ENCODE results near the gene PARD6G. TPM values are rescaled to one million over a fixed set of nuclear protein-coding genes. Genes with fewer than 3 reads are reported as not detected.
"Not testable (repeated sequence)": the region's sequence is repeated elsewhere in the genome, so short reads cannot be mapped to it uniquely, and the experiment has no call there.

Gene PARD6G
- total RNA-seq (2022), result 0.81 and 1.5 TPM in 2 replicates
- Bru-seq, nascent RNA, result percentile 25 among the genes with signal in this experiment
- percentile 25 among the genes with signal in this experiment for BruChase-seq, experiment 1, labeled RNA remaining after a 6-hour chase
- BruChase-seq, experiment 2, labeled RNA remaining after a 2-hour chase, result percentile 25 among the genes with signal in this experiment
- long read RNA-seq, partial matches to known transcripts, result 1 of 2 reads
- long read RNA-seq, other reads (novel, unspliced or antisense), result 1 of 2 reads

- H3K27ac Mint-ChIP-seq (ENCODE audit: unreplicated experiment), result no peak within 1 kb of the TSS
- H3K9me3 Mint-ChIP-seq (ENCODE audit: low read depth, unreplicated experiment), result no peaks in the 10 kb centered on the region
- no peaks in the 10 kb centered on the region for H3K4me1 Mint-ChIP-seq (ENCODE audit: low read depth, unreplicated experiment)
- no peaks in the 10 kb centered on the region for H3K27me3 Mint-ChIP-seq (ENCODE audit: unreplicated experiment)
- H3K4me3 Mint-ChIP-seq (ENCODE audit: low read depth, unreplicated experiment), result peak within 1 kb of the TSS; percentile 53
- no TSS peak for BruUV-seq (replicated peaks)
- DNase-seq, result peak; percentile 59
- CTCF ChIA-PET, result no interaction called here
- intact Hi-C loops (cut with micrococcal nuclease; ENCODE audit: unreplicated experiment), result no loop called here
- no peak for TF ChIP-seq CTCF (IDR thresholded peaks at IDR 0.05; ENCODE audit: unreplicated experiment)
- H3K36me3 Mint-ChIP-seq (ENCODE audit: insufficient read depth, unreplicated experiment), result no peaks in the 10 kb centered on the region
Measured at GRCh38 chr18:80247393-80247841, at the start of gene PARD6G. TSS of gene PARD6G (minus strand) at chr18:80247514. CDS start at chr18:80247348, 166 bp downstream.

- CTCF ChIA-PET; intact Hi-C loops (cut with micrococcal nuclease; ENCODE audit: unreplicated experiment); H3K27ac Mint-ChIP-seq (ENCODE audit: unreplicated experiment): not testable (repeated sequence)
Measured at GRCh38 chr18:80262241-80263033, 15.1 kb upstream of the PARD6G start.

DNA sequence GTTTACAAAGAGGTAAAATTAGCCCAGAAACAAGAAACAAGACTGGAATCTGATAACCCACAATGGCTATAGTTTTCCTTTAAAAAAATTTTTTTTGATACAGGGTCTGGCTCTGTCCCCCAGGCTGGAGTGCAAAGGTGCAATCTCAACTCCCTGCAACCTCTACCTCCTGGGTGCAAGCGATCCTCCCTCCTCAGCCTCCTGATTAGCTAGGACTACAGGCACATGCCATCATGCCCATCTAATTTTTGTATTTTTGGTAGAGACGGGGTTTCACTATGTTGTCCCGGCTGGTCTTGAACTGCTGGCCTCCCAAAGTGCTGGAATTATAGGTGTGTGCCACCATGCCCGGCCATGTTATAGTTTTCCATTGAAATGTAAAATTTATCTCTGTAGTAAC, 12.3 kb upstream of the PARD6G start:
- TF ChIP-seq CTCF (IDR thresholded peaks at IDR 0.05; ENCODE audit: unreplicated experiment), result no peak
- H3K27me3 Mint-ChIP-seq (ENCODE audit: unreplicated experiment), result no peaks in the 10 kb centered on the region
- no peak for DNase-seq
- no peak overlapping the region for H3K27ac Mint-ChIP-seq (ENCODE audit: unreplicated experiment)
- no peaks in the 10 kb centered on the region for H3K36me3 Mint-ChIP-seq (ENCODE audit: insufficient read depth, unreplicated experiment)
- no peak overlapping the region for H3K4me3 Mint-ChIP-seq (ENCODE audit: low read depth, unreplicated experiment)
- intact Hi-C loops (cut with micrococcal nuclease; ENCODE audit: unreplicated experiment), result no loop called here
- H3K4me1 Mint-ChIP-seq (ENCODE audit: low read depth, unreplicated experiment), result no peaks in the 10 kb centered on the region
- H3K9me3 Mint-ChIP-seq (ENCODE audit: low read depth, unreplicated experiment), result peaks cover 4% of the 10 kb centered on the region
- CTCF ChIA-PET, result interaction anchor here (0.6 kb wide), 1 partner anchor 46 kb away, joined by 3 read pairs; no protein-coding TSS in a partner anchor
- BruUV-seq (replicated peaks), result no TSS peak

More at GRCh38 chr18:80262241-80263033, 15.1 kb upstream of the PARD6G start:
- peak; percentile 31 for DNase-seq
- not testable (repeated sequence) for BruUV-seq (replicated peaks); H3K4me3 Mint-ChIP-seq (ENCODE audit: low read depth, unreplicated experiment); H3K27me3 Mint-ChIP-seq (ENCODE audit: unreplicated experiment); H3K36me3 Mint-ChIP-seq (ENCODE audit: insufficient read depth, unreplicated experiment); H3K9me3 Mint-ChIP-seq (ENCODE audit: low read depth, unreplicated experiment); H3K4me1 Mint-ChIP-seq (ENCODE audit: low read depth, unreplicated experiment)
- peak; percentile 38 for TF ChIP-seq CTCF (IDR thresholded peaks at IDR 0.05; ENCODE audit: unreplicated experiment)

DNA sequence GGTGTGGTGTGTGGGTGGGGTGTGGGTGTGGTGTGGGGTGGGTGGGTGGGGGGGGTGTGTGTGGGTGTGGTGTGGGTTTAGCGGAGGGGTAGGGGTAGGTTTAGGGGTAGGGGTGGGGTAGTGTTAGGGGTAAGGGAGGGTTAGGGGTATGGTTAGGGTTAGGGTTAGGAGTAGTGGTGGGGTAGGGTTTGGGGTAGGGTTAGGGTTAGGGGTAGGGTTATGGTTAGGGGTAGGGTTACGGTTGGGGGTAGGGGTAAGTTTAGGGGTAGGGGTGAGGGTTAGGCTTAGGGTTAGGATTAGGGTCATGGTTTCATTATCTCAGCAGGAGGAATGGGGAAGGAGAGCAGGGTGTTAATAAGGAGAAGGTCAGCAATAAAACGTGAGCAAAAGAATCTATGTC, 11.3 kb upstream of the PARD6G start:
- no peak for DNase-seq
- TF ChIP-seq CTCF (IDR thresholded peaks at IDR 0.05; ENCODE audit: unreplicated experiment), result no peak
- Mint-ChIP-seq H3K9me3 (ENCODE audit: low read depth, unreplicated experiment) (peaks cover 4% of the 10 kb centered on the region), H3K4me3 (ENCODE audit: low read depth, unreplicated experiment) (no peak overlapping the region), H3K27ac (ENCODE audit: unreplicated experiment) (no peak overlapping the region), H3K27me3 (ENCODE audit: unreplicated experiment) (peaks cover 2% of the 10 kb centered on the region), H3K4me1 (ENCODE audit: low read depth, unreplicated experiment) (no peaks in the 10 kb centered on the region), H3K36me3 (ENCODE audit: insufficient read depth, unreplicated experiment) (no peaks in the 10 kb centered on the region)
- no TSS peak for BruUV-seq (replicated peaks)
- CTCF ChIA-PET, result no interaction called here
- intact Hi-C loops (cut with micrococcal nuclease; ENCODE audit: unreplicated experiment), result no loop called here
